Liver (tissue), 9 donors: ENCODE results near the gene FTO. TPM values are rescaled to one million over a fixed set of nuclear protein-coding genes. Genes with fewer than 3 reads are reported as not detected.

Experiments used
- DNase-seq: peaks from one replicate; pipeline ENCODE4 v3.0.0-alpha.2; 2017; ENCODE audit warnings: low spot score
- H3K27ac ChIP-seq, 2 donors: one replicate each; pipeline ENCODE4 v1.7.0; 2013; ENCODE audit warnings: inconsistent platforms in 2 of 2, low read length in 2 of 2, control low read depth in 1 of 2, low read depth in 1 of 2, mild to moderate bottlenecking in 1 of 2
- H3K27me3 ChIP-seq, 4 donors: one replicate each; pipeline versions ENCODE4 v1.6.1 to v1.7.0; 2013; ENCODE audit warnings: low read length in 3 of 4, inconsistent platforms in 1 of 4, mild to moderate bottlenecking in 1 of 4, moderate library complexity in 1 of 4; ENCODE audit not compliant: control insufficient read depth in 4 of 4, insufficient read depth in 4 of 4
- H3K36me3 ChIP-seq, 4 donors: one replicate each; pipeline versions ENCODE4 v1.6.1 to v1.7.0; 2013; ENCODE audit warnings: low read length in 3 of 4, mild to moderate bottlenecking in 3 of 4, low read depth in 1 of 4, moderate library complexity in 1 of 4; ENCODE audit not compliant: control insufficient read depth in 4 of 4, insufficient read depth in 3 of 4
- H3K4me1 ChIP-seq, 4 donors: one replicate each; pipeline versions ENCODE4 v1.6.1 to v1.7.0; 2013; ENCODE audit warnings: low read length in 3 of 4, mild to moderate bottlenecking in 3 of 4, moderate library complexity in 1 of 4; ENCODE audit not compliant: control insufficient read depth in 4 of 4, insufficient read depth in 4 of 4
- H3K4me3 ChIP-seq, 3 donors: one replicate each; pipeline versions ENCODE4 v1.6.1 to v1.7.0; 2013; ENCODE audit warnings: low read length in 3 of 3, control low read depth in 1 of 3, low read depth in 1 of 3, mild to moderate bottlenecking in 1 of 3
- H3K9ac ChIP-seq, 2 donors: one replicate each; pipeline ENCODE4 v1.7.0; 2013; ENCODE audit warnings: low read length in 2 of 2, mild to moderate bottlenecking in 2 of 2, moderate library complexity in 2 of 2, control low read depth in 1 of 2, low read depth in 1 of 2
- H3K9me3 ChIP-seq, 4 donors: one replicate each; pipeline versions ENCODE4 v1.6.1 to v1.7.0; 2013; ENCODE audit warnings: low read length in 3 of 4; ENCODE audit not compliant: control insufficient read depth in 4 of 4
- ATF3 ChIP-seq: IDR thresholded peaks from 2 replicates; pipeline ENCODE4 v1.6.1; 2016; ENCODE audit warnings: antibody characterized with exemption
- CTCF ChIP-seq: fragments of 150-350 bp; IDR thresholded peaks from 2 replicates; pipeline ENCODE4 v1.5.1; 2017; ENCODE audit warnings: improper control_type of control experiment, low read depth, low read length; ENCODE audit not compliant: missing input control
- EGR1 ChIP-seq, 2 donors: IDR thresholded peaks; 2 replicates each; pipeline ENCODE4 v1.6.1; 2016 to 2018; ENCODE audit warnings: antibody characterized with exemption in 2 of 2, low read depth in 2 of 2
- FOXA1 ChIP-seq: IDR thresholded peaks from 2 replicates; pipeline ENCODE4 v1.6.1; 2016; ENCODE audit warnings: antibody characterized with exemption
- FOXA2 ChIP-seq: IDR thresholded peaks from 2 replicates; pipeline ENCODE4 v1.6.1; 2016; ENCODE audit warnings: antibody characterized with exemption
- GABPA ChIP-seq, 2 donors: IDR thresholded peaks in 1 of 2; conservative IDR thresholded peaks in 1 of 2; 2 replicates each; pipeline ENCODE4 v1.6.1; 2016; ENCODE audit warnings: antibody characterized with exemption in 2 of 2, mild to moderate bottlenecking in 1 of 2, moderate library complexity in 1 of 2
- HNF4G ChIP-seq: IDR thresholded peaks from 2 replicates; pipeline ENCODE4 v1.6.1; 2016; ENCODE audit warnings: antibody characterized with exemption
- JUND ChIP-seq, 2 donors: IDR thresholded peaks; 2 replicates each; pipeline ENCODE4 v1.6.1; 2016; ENCODE audit warnings: antibody characterized with exemption in 2 of 2
- MAX ChIP-seq: IDR thresholded peaks from 2 replicates; pipeline ENCODE4 v1.6.1; 2016; ENCODE audit warnings: antibody characterized with exemption
- NR2F2 ChIP-seq: IDR thresholded peaks from 2 replicates; pipeline ENCODE4 v1.6.1; 2016; ENCODE audit warnings: antibody characterized with exemption
- RAD21 ChIP-seq, 2 donors: IDR thresholded peaks; 2 replicates each; pipeline ENCODE4 v1.6.1; 2016; ENCODE audit warnings: antibody characterized with exemption in 2 of 2, mild to moderate bottlenecking in 2 of 2
- RXRA ChIP-seq, 2 donors: IDR thresholded peaks; 2 replicates each; pipeline ENCODE4 v1.6.1; 2017 to 2018; ENCODE audit warnings: antibody characterized with exemption in 2 of 2, mild to moderate bottlenecking in 1 of 2
- SP1 ChIP-seq: IDR thresholded peaks from 2 replicates; pipeline ENCODE4 v1.6.1; 2018; ENCODE audit warnings: antibody characterized with exemption, mild to moderate bottlenecking
- YY1 ChIP-seq: IDR thresholded peaks from 2 replicates; pipeline ENCODE4 v1.6.1; 2016; ENCODE audit warnings: antibody characterized with exemption, mild to moderate bottlenecking
- ZBTB33 ChIP-seq: IDR thresholded peaks from 2 replicates; pipeline ENCODE4 v1.6.1; 2016; ENCODE audit warnings: antibody characterized with exemption
- WGBS: extraction: QIAGEN DNeasy Blood & Tissue Kit; methylation state at CpG from one replicate; pipeline ENCODE4 v1.1.7; 2013; 5-methylcytosine and 5-hydroxymethylcytosine counted together
- polyA plus RNA-seq, 2 donors: library from polyadenylated mRNA; stranded (reverse) in 1 of 2; unstranded in 1 of 2; fragments of 200-250 nt in 1 of 2; fragments of >200 nt in 1 of 2; fragmentation: Nextera tagmentation in 1 of 2; extraction: Ambion mirVana in 1 of 2; gene quantifications; one replicate each; pipeline versions ENCODE4 v1.2.1 to v1.2.3, GENCODE V29; 2013 to 2015
- total RNA-seq, 2 donors: library from RNA; depleted of rRNA; stranded (reverse); fragments of >200 nt; gene quantifications; one replicate each; pipeline ENCODE4 v1.2.3, GENCODE V29; 2014
- donor health status: healthy.
- donor health status: healthy.
- donor health status: healthy.
- donor health status: healthy.
- donor health status: healthy.

The FTO gene
- total and polyA plus RNA-seq, 4 donors = 12.0 to 54.2 (median 24.6) TPM

- no peak for TF ChIP-seq CTCF
- no peak for TF ChIP-seq FOXA1
- no peak for TF ChIP-seq NR2F2
- TF ChIP-seq RXRA (IDR thresholded peaks at IDR 0.05) = no peak
- no peak for TF ChIP-seq EGR1 (IDR thresholded peaks at IDR 0.05; ENCODE audit: low read depth in 2 of 2)
Measured at GRCh38 chr16:53741546-53741945, 37.6 kb downstream of the FTO start (continued).

- Histone ChIP-seq H3K9ac (no peak overlapping the region), H3K27ac (no peak overlapping the region), H3K4me3 (no peak overlapping the region), H3K9me3 (peaks cover 0 to 3% (median 0%) of the 10 kb centered on the region in 4 donors), H3K4me1 (no peaks in the 10 kb centered on the region), H3K27me3 (no peaks in the 10 kb centered on the region), H3K36me3 (no peaks in the 10 kb centered on the region)
- DNase-seq = no peak
- 64% methylated on average over 3 of the region's 3 CpGs for WGBS
- TF ChIP-seq GABPA (IDR thresholded peaks at IDR 0.05 in 1 of 2, conservative IDR thresholded peaks at IDR 0.05 in 1 of 2) (no peak), FOXA2 (no peak), CTCF (peak; percentile 50), ZBTB33 (no peak), RAD21 (IDR thresholded peaks at IDR 0.05) (peak; percentile 66 to 78), MAX (no peak)
Measured at GRCh38 chr16:53743149-53743566, 39.2 kb downstream of the FTO start.

GRCh38 chr16:53744449-53744848, 40.5 kb downstream of the FTO start:
- TF ChIP-seq HNF4G = no peak
- TF ChIP-seq EGR1 (IDR thresholded peaks at IDR 0.05; ENCODE audit: low read depth in 2 of 2) = no peak
- no peak for TF ChIP-seq CTCF
- no peak for TF ChIP-seq RXRA (IDR thresholded peaks at IDR 0.05)
- no peak for TF ChIP-seq SP1
- no peak for TF ChIP-seq ATF3
- TF ChIP-seq MAX = no peak
- no peak for TF ChIP-seq FOXA2
- TF ChIP-seq ZBTB33 = no peak
- TF ChIP-seq JUND (IDR thresholded peaks at IDR 0.05) = no peak
- TF ChIP-seq YY1 = no peak
- Histone ChIP-seq H3K4me1 (no peaks in the 10 kb centered on the region), H3K36me3 (no peaks in the 10 kb centered on the region), H3K9me3 (peaks cover 0 to 3% (median 0%) of the 10 kb centered on the region in 4 donors), H3K9ac (no peak overlapping the region), H3K27ac (no peak overlapping the region), H3K27me3 (no peaks in the 10 kb centered on the region), H3K4me3 (no peak overlapping the region)
- 75% methylated on average over 3 of the region's 3 CpGs for WGBS
- DNase-seq = no peak
